NCI-H1694 treated with DMSO at 0.1 percent for 48 hours (cell line): ENCODE data around the gene ANKRD65.
"Not testable (repeated sequence)": the region's sequence is repeated elsewhere in the genome, so short reads cannot be mapped to it uniquely, and the experiment has no call there.

ENCODE experiments used
- DNase-seq: peaks from one replicate; lab custom pipeline; 2025; lab: John Stamatoyannopoulos, UW

Gene ANKRD65

DNA sequence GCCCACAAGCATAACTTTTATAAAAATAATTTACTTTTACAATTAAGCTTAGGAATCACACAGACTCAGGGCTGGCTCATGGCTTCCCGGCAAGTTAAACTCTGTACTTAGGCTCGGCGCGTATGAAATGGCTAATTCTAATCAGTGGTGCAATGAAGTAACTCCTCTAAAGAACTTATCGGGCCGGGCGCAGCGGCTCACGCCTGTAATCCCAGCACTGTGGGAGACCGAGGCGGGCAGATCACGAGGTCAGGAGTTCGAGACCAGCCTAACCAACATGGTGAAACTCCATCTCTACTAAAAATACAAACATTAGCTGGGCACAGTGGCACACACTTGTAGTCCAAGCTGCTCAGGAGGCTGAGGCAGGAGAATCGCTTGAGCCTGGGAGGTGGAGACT, 51.0 kb downstream of the ANKRD65 start:
- not testable (repeated sequence) for DNase-seq
